RPMI8226 (cell line): Measurements from ENCODE around the gene GATM.
"Not testable (repeated sequence)": the region's sequence is repeated elsewhere in the genome, so short reads cannot be mapped to it uniquely, and the experiment has no call there.

Source experiments
- DNase-seq: peaks from one replicate; pipeline ENCODE4 v3.0.0-alpha.2; 2015

The GATM gene

GRCh38 chr15:45387380-45388007, 9.2 kb upstream of the GATM start:
- no peak for DNase-seq

GRCh38 chr15:45386974-45387373, 8.6 kb upstream of the GATM start:
- DNase-seq: no peak

GRCh38 chr15:45386420-45386819, 8.1 kb upstream of the GATM start:
- DNase-seq: no peak

GRCh38 chr15:45385590-45385989, 7.2 kb upstream of the GATM start:
- no peak for DNase-seq

- DNase-seq: no peak
Measured at GRCh38 chr15:45384700-45385099, 6.4 kb upstream of the GATM start.

- no peak for DNase-seq
Measured at GRCh38 chr15:45378913-45379262, 544 bp upstream of the GATM start.

- DNase-seq: no peak
Measured at GRCh38 chr15:45377609-45378148, 665 bp downstream of the GATM start.

- no peak for DNase-seq
Measured at GRCh38 chr15:45376967-45377608, 1.3 kb downstream of the GATM start.

GRCh38 chr15:45376300-45376928, 1.9 kb downstream of the GATM start:
- no peak for DNase-seq

- no peak for DNase-seq
Measured at GRCh38 chr15:45375836-45376235, 2.5 kb downstream of the GATM start.

- no peak for DNase-seq
Measured at GRCh38 chr15:45373976-45374375, 4.4 kb downstream of the GATM start.

- no peak for DNase-seq
Measured at GRCh38 chr15:45372041-45372995, 6.0 kb downstream of the GATM start.

GRCh38 chr15:45371546-45371945, 6.8 kb downstream of the GATM start:
- no peak for DNase-seq

GRCh38 chr15:45370042-45370441, 8.3 kb downstream of the GATM start:
- not testable (repeated sequence) for DNase-seq

GRCh38 chr15:45367222-45367621, 11.1 kb downstream of the GATM start:
- not testable (repeated sequence) for DNase-seq

GRCh38 chr15:45364271-45364670, 14.1 kb downstream of the GATM start:
- DNase-seq: no peak

- DNase-seq: no peak
Measured at GRCh38 chr15:45363801-45364200, 14.5 kb downstream of the GATM start.

- no peak for DNase-seq
Measured at GRCh38 chr15:45363334-45363733, 15.0 kb downstream of the GATM start.

GRCh38 chr15:45362419-45362818, 15.9 kb downstream of the GATM start:
- no peak for DNase-seq

- DNase-seq: no peak
Measured at GRCh38 chr15:45361878-45362277, 16.5 kb downstream of the GATM start.

GRCh38 chr15:45355860-45356259, 22.5 kb downstream of the GATM start:
- no peak for DNase-seq

- DNase-seq: no peak
Measured at GRCh38 chr15:45354711-45355110, 23.6 kb downstream of the GATM start.

GRCh38 chr15:45351227-45351626, 27.1 kb downstream of the GATM start:
- DNase-seq: no peak
